AG04449 (cell line): ENCODE results near the gene PLCB1.

Experiments used
- CTCF ChIA-PET: fragments of 350-600 bp; formaldehyde crosslinking; extraction: SDS; loops from one replicate; lab custom pipeline; 2021; ENCODE audit warnings: antibody characterized with exemption; lab: Yijun Ruan, JAX
- POLR2A ChIA-PET: fragments of 400-600, 350-600 bp; formaldehyde crosslinking; extraction: SDS; loops from one replicate; lab custom pipeline; 2020; ENCODE audit warnings: antibody characterized with exemption, inconsistent platforms; lab: Yijun Ruan, JAX
- DNase-seq: peaks from one replicate; pipeline ENCODE4 v3.0.0-alpha.2; 2010; ENCODE audit warnings: low read depth, low spot score
- H3K4me3 ChIP-seq: 2 replicates; pipeline ENCODE4 v1.5.1; 2011; ENCODE audit warnings: low read depth, mild to moderate bottlenecking, control low read depth, low read length
- CTCF ChIP-seq: IDR thresholded peaks from one replicate; pipeline ENCODE4 v1.5.1; 2011; ENCODE audit warnings: mild to moderate bottlenecking, moderate library complexity, low read length, control low read depth, inconsistent platforms; ENCODE audit not compliant: insufficient read depth; ENCODE audit errors: missing control alignments

The PLCB1 gene

GRCh38 chr20:8361779-8362178, 229.7 kb downstream of the PLCB1 start:
- no peak for TF ChIP-seq CTCF
- CTCF ChIA-PET = interaction anchor here (0.6 to 1.6 kb wide), 5 partner anchors 10 to 361 kb away, joined by 3 to 6 read pairs (median 4); partner anchors contain the start of gene PLCB1
- POLR2A ChIA-PET = no interaction called here
- DNase-seq = no peak
- no peak overlapping the region for H3K4me3 ChIP-seq

- no peak for TF ChIP-seq CTCF
- ChIA-PET POLR2A (no interaction called here), CTCF (interaction anchor here (1.0 to 1.5 kb wide), 2 partner anchors 17 to 231 kb away, joined by 4 read pairs; partner anchors contain the start of gene PLCB1)
- H3K4me3 ChIP-seq = no peak overlapping the region
- DNase-seq = no peak
Observed at GRCh38 chr20:8362457-8362856, 230.4 kb downstream of the PLCB1 start.

- no peak for DNase-seq
- CTCF ChIA-PET = no interaction called here
- TF ChIP-seq CTCF = no peak
- POLR2A ChIA-PET = no interaction called here
- no peak overlapping the region for H3K4me3 ChIP-seq
Observed at GRCh38 chr20:8363970-8364733, 232.1 kb downstream of the PLCB1 start.

- POLR2A ChIA-PET = no interaction called here
- no peak overlapping the region for H3K4me3 ChIP-seq
- TF ChIP-seq CTCF = no peak
- CTCF ChIA-PET = no interaction called here
- no peak for DNase-seq
Observed at GRCh38 chr20:8364734-8365078, 232.6 kb downstream of the PLCB1 start.

GRCh38 chr20:8365634-8366033, 233.6 kb downstream of the PLCB1 start:
- ChIA-PET CTCF (no interaction called here), POLR2A (no interaction called here)
- TF ChIP-seq CTCF = no peak
- H3K4me3 ChIP-seq = no peak overlapping the region
- DNase-seq = no peak

GRCh38 chr20:8366303-8366923, 234.3 kb downstream of the PLCB1 start:
- CTCF ChIA-PET = no interaction called here
- TF ChIP-seq CTCF = no peak
- H3K4me3 ChIP-seq = no peak overlapping the region
- POLR2A ChIA-PET = no interaction called here
- no peak for DNase-seq
